Measurements from ENCODE around the gene KCNH2. TPM values are rescaled to one million over a fixed set of nuclear protein-coding genes. Genes with fewer than 3 reads are reported as not detected.

The KCNH2 gene
- total RNA-seq, 1 experiment from 2014 or later: 1.5 TPM

DNA sequence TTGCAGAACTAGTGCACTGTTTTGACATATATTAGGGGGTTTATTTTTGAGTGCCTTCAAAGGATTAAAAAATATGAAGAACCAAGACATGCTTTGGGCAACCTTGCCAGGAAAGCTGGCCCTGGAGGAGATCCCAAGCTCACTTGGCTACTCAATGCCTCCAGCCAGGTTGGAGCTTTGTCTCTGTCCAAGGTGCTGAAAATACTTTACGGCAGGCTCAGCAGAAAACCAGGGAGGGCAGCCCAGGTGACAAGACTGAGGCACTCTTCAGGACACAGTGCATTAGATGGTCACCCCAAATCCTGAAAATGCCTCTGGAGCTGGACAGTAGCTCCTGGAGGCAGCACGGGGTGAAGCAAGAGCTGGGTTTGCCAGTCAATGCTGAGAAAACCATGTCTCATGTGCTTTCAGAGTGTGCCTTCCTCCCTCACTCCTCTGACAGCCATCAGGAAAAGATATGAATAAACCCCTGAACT lies 5.8 kb upstream of the KCNH2 start:
- H3K36me3 ChIP-seq (ENCODE audit: insufficient read depth, low read length, poor library complexity, severe bottlenecking): no peaks in the 10 kb centered on the region
- no TSS peak for BruUV-seq (replicated peaks)
- peak; percentile 47 for DNase-seq (ENCODE audit: low spot score)
- no peak for TF ChIP-seq CTCF (conservative IDR thresholded peaks at IDR 0.05; ENCODE audit: low read depth, low read length)
- no peak for TF ChIP-seq EZH2 (IDR thresholded peaks at IDR 0.05; ENCODE audit: borderline replicate concordance, low read depth, low read length, poor library complexity, severe bottlenecking)
- H3K27ac ChIP-seq (ENCODE audit: low read depth, low read length, poor library complexity, severe bottlenecking): no peak overlapping the region
- intact Hi-C loops (cut with micrococcal nuclease; ENCODE audit: unreplicated experiment): no loop called here
- ChIA-PET POLR2A (ENCODE audit: low non-redundant PET) (no interaction called here), CTCF (interaction anchor here (0.7 kb wide), 1 partner anchor 10 kb away, joined by 3 read pairs; no protein-coding TSS in a partner anchor)
- H3K9me3 ChIP-seq (ENCODE audit: low read depth, low read length, poor library complexity, severe bottlenecking): no peaks in the 10 kb centered on the region
- no peak overlapping the region for H3K4me3 ChIP-seq (ENCODE audit: low read depth, low read length, poor library complexity, severe bottlenecking)
- peaks cover 30% of the 10 kb centered on the region for H3K27me3 ChIP-seq (replicated peaks; ENCODE audit: insufficient read depth, low read depth, low read length, poor library complexity)
- peaks cover 6% of the 10 kb centered on the region for H3K4me1 ChIP-seq (ENCODE audit: insufficient read depth, low read length, poor library complexity, severe bottlenecking)

DNA sequence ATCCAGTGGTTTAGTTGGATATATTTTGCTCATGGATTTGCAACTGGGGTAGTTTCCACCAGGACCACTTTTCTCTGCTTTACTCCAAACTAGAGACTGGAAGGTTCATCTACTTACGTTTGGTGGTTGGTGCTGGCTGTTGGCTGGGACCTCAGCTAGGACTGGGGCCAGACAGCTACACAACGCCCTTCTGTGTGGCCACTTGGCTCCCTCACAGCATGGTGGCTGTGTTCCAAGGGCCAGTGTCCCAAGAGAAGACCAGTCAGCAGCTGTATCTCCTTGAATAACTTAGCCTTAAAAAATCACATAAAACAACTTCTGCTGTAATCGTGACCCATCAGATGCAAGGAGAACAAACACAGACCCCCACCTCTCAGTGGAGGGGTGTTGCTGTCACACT lies 4.2 kb upstream of the KCNH2 start:
- no peak overlapping the region for H3K27ac ChIP-seq (ENCODE audit: low read depth, low read length, poor library complexity, severe bottlenecking)
- H3K27me3 ChIP-seq (replicated peaks; ENCODE audit: insufficient read depth, low read depth, low read length, poor library complexity): peaks cover 30% of the 10 kb centered on the region
- no peaks in the 10 kb centered on the region for H3K36me3 ChIP-seq (ENCODE audit: insufficient read depth, low read length, poor library complexity, severe bottlenecking)
- no peak for DNase-seq (ENCODE audit: low spot score)
- ChIA-PET CTCF (no interaction called here), POLR2A (ENCODE audit: low non-redundant PET) (no interaction called here)
- peaks cover 10% of the 10 kb centered on the region for H3K4me1 ChIP-seq (ENCODE audit: insufficient read depth, low read length, poor library complexity, severe bottlenecking)
- BruUV-seq (replicated peaks): no TSS peak
- TF ChIP-seq EZH2 (IDR thresholded peaks at IDR 0.05; ENCODE audit: borderline replicate concordance, low read depth, low read length, poor library complexity, severe bottlenecking): no peak
- no peaks in the 10 kb centered on the region for H3K9me3 ChIP-seq (ENCODE audit: low read depth, low read length, poor library complexity, severe bottlenecking)
- no peak overlapping the region for H3K4me3 ChIP-seq (ENCODE audit: low read depth, low read length, poor library complexity, severe bottlenecking)
- intact Hi-C loops (cut with micrococcal nuclease; ENCODE audit: unreplicated experiment): no loop called here

- intact Hi-C loops (cut with micrococcal nuclease; ENCODE audit: unreplicated experiment): no loop called here
- CTCF ChIA-PET: no interaction called here
- no peak overlapping the region for H3K27ac ChIP-seq (ENCODE audit: low read depth, low read length, poor library complexity, severe bottlenecking)
- H3K4me1 ChIP-seq (ENCODE audit: insufficient read depth, low read length, poor library complexity, severe bottlenecking): peaks cover 14% of the 10 kb centered on the region
- POLR2A ChIA-PET (ENCODE audit: low non-redundant PET): no interaction called here
- H3K4me3 ChIP-seq (ENCODE audit: low read depth, low read length, poor library complexity, severe bottlenecking): no peak overlapping the region
- no TSS peak for BruUV-seq (replicated peaks)
- H3K9me3 ChIP-seq (ENCODE audit: low read depth, low read length, poor library complexity, severe bottlenecking): no peaks in the 10 kb centered on the region
- peaks cover 30% of the 10 kb centered on the region for H3K27me3 ChIP-seq (replicated peaks; ENCODE audit: insufficient read depth, low read depth, low read length, poor library complexity)
- no peaks in the 10 kb centered on the region for H3K36me3 ChIP-seq (ENCODE audit: insufficient read depth, low read length, poor library complexity, severe bottlenecking)
- TF ChIP-seq CTCF (conservative IDR thresholded peaks at IDR 0.05; ENCODE audit: low read depth, low read length): no peak
- TF ChIP-seq EZH2 (IDR thresholded peaks at IDR 0.05; ENCODE audit: borderline replicate concordance, low read depth, low read length, poor library complexity, severe bottlenecking): no peak
- no peak for DNase-seq (ENCODE audit: low spot score)
Measured at GRCh38 chr7:150981644-150982043, 3.5 kb upstream of the KCNH2 start.

DNA sequence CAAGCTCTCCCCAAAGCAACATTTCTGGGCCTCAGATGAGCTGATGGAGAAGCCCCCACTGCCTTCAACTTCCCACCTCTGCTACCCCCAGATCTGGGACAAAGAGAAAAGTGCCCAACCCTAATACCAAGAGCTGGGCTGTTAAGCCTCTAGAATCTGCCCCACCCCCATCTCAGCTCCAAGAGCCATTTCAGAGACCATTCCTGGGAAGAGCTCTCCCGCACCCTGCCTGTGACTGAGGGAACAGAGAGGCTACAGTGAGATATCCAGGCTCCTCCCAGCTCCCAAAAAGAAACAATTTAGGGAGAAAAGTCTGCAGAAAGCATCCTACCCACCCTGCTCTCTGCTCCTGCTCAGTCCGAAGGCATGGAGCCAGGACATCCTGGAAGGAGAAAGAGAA lies 2.5 kb upstream of the KCNH2 start:
- peaks cover 30% of the 10 kb centered on the region for H3K27me3 ChIP-seq (replicated peaks; ENCODE audit: insufficient read depth, low read depth, low read length, poor library complexity)
- no TSS peak for BruUV-seq (replicated peaks)
- DNase-seq (ENCODE audit: low spot score): no peak
- intact Hi-C loops (cut with micrococcal nuclease; ENCODE audit: unreplicated experiment): no loop called here
- no peak overlapping the region for H3K4me3 ChIP-seq (ENCODE audit: low read depth, low read length, poor library complexity, severe bottlenecking)
- no peak for TF ChIP-seq EZH2 (IDR thresholded peaks at IDR 0.05; ENCODE audit: borderline replicate concordance, low read depth, low read length, poor library complexity, severe bottlenecking)
- TF ChIP-seq CTCF (conservative IDR thresholded peaks at IDR 0.05; ENCODE audit: low read depth, low read length): no peak
- no peak overlapping the region for H3K27ac ChIP-seq (ENCODE audit: low read depth, low read length, poor library complexity, severe bottlenecking)
- no peaks in the 10 kb centered on the region for H3K9me3 ChIP-seq (ENCODE audit: low read depth, low read length, poor library complexity, severe bottlenecking)
- ChIA-PET CTCF (interaction anchor here (0.7 kb wide), 1 partner anchor 135 kb away, joined by 4 read pairs; no protein-coding TSS in a partner anchor), POLR2A (ENCODE audit: low non-redundant PET) (no interaction called here)
- H3K36me3 ChIP-seq (ENCODE audit: insufficient read depth, low read length, poor library complexity, severe bottlenecking): no peaks in the 10 kb centered on the region
- H3K4me1 ChIP-seq (ENCODE audit: insufficient read depth, low read length, poor library complexity, severe bottlenecking): peaks cover 14% of the 10 kb centered on the region
